Muscle of leg (tissue), 11 donors: Measurements from ENCODE around the gene FAM83E. TPM values are rescaled to one million over a fixed set of nuclear protein-coding genes. Genes with fewer than 3 reads are reported as not detected.
A peak's percentile ranks its signal among the peaks of the same experiment; 100 is the strongest.

Source experiments
- DNase-seq: peaks from one replicate; pipeline ENCODE4 v3.0.0; 2013
- H3K27ac ChIP-seq: one replicate; pipeline ENCODE4 v1.5.1; 2013; ENCODE audit warnings: mild to moderate bottlenecking, low read length, control low read depth
- H3K27me3 ChIP-seq: one replicate; pipeline ENCODE4 v1.6.1; 2013; ENCODE audit warnings: low read length; ENCODE audit not compliant: control insufficient read depth, insufficient read depth
- H3K36me3 ChIP-seq: one replicate; pipeline ENCODE4 v1.6.1; 2013; ENCODE audit warnings: low read length; ENCODE audit not compliant: control insufficient read depth, insufficient read depth
- H3K4me1 ChIP-seq: one replicate; pipeline ENCODE4 v1.6.1; 2013; ENCODE audit warnings: low read length; ENCODE audit not compliant: control insufficient read depth, insufficient read depth
- H3K4me3 ChIP-seq: one replicate; pipeline ENCODE4 v1.5.1; 2013; ENCODE audit warnings: low read length, control low read depth
- H3K9me3 ChIP-seq: replicated peaks from 2 replicates; pipeline ENCODE4 v1.6.1; 2013; ENCODE audit warnings: low read depth, low read length; ENCODE audit not compliant: control insufficient read depth
- WGBS: methylation state at CpG from one replicate; pipeline ENCODE4 v1.1.5; 2013; ENCODE audit warnings: missing lambda C conversion rate; ENCODE audit not compliant: insufficient coverage; 5-methylcytosine and 5-hydroxymethylcytosine counted together
- polyA plus RNA-seq, 8 donors: library from polyadenylated mRNA; unstranded; fragments of 120-200 nt; gene quantifications; one replicate each; pipeline versions ENCODE4 v1.2.1 to v1.2.3, GENCODE V29; 2013; ENCODE audit warnings: inconsistent platforms in 1 of 8, low replicate concordance in 1 of 8; ENCODE audit not compliant: insufficient read length in 8 of 8, insufficient read depth in 1 of 8
- total RNA-seq: library from RNA; stranded (reverse); fragments of 120-200 nt; gene quantifications from one replicate; pipeline ENCODE4 v1.2.4, GENCODE V29; 2013

Gene FAM83E
- total and polyA plus RNA-seq, 9 donors, result 0.11 to 1.2 (median 0.17) TPM; not detected in 1

DNA sequence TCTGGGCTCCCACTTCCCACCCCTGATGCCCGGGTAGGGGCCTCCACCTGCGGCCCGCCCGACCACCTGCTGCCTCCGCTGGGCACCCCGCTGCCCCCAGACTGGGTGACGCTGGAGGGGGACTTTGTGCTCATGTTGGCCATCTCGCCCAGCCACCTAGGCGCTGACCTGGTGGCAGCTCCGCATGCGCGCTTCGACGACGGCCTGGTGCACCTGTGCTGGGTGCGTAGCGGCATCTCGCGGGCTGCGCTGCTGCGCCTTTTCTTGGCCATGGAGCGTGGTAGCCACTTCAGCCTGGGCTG lies 14.4 kb upstream of the FAM83E start:
- peak overlapping the region; percentile 38 for H3K27ac ChIP-seq
- H3K4me3 ChIP-seq, result no peak overlapping the region
- no peaks in the 10 kb centered on the region for H3K9me3 ChIP-seq
- peaks cover 45% of the 10 kb centered on the region for H3K4me1 ChIP-seq
- peaks cover 31% of the 10 kb centered on the region for H3K36me3 ChIP-seq
- WGBS, result 76% methylated on average over 22 of the region's 22 CpGs
- no peaks in the 10 kb centered on the region for H3K27me3 ChIP-seq
- DNase-seq, result no peak

DNA sequence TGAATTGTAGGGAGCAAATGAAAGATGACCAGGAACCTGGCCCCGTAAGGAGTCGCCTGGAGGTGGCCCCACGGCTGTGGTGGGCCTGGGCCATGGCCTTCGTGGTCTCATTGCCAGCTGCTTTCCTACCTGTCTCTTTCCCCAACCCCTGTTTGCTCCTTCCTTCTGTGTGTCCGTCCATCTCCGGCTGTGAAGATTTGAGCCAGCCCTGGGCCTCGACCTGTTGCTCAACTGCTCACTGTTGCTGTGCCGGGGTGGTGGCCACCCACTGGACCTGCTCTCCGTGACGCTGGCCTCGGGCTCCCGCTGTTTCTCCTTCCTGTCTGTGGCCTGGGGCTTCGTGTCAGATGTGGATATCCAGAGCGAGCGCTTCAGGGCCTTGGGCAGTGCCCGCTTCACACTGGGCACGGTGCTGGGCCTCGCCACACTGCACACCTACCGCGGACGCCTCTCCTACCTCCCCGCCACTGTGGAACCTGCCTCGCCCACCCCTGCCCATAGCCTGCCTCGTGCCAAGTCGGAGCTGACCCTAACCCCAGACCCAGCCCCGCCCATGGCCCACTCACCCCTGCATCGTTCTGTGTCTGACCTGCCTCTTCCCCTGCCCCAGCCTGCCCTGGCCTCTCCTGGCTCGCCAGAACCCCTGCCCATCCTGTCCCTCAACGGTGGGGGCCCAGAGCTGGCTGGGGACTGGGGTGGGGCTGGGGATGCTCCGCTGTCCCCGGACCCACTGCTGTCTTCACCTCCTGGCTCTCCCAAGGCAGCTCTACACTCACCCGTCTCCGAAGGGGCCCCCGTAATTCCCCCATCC lies 13.8 kb upstream of the FAM83E start:
- H3K36me3 ChIP-seq, result peaks cover 31% of the 10 kb centered on the region
- no peak for DNase-seq
- WGBS, result 80% methylated on average over 25 of the region's 34 CpGs
- no peaks in the 10 kb centered on the region for H3K27me3 ChIP-seq
- peaks cover 41% of the 10 kb centered on the region for H3K4me1 ChIP-seq
- H3K4me3 ChIP-seq, result no peak overlapping the region
- no peaks in the 10 kb centered on the region for H3K9me3 ChIP-seq
- H3K27ac ChIP-seq, result no peak overlapping the region

DNA sequence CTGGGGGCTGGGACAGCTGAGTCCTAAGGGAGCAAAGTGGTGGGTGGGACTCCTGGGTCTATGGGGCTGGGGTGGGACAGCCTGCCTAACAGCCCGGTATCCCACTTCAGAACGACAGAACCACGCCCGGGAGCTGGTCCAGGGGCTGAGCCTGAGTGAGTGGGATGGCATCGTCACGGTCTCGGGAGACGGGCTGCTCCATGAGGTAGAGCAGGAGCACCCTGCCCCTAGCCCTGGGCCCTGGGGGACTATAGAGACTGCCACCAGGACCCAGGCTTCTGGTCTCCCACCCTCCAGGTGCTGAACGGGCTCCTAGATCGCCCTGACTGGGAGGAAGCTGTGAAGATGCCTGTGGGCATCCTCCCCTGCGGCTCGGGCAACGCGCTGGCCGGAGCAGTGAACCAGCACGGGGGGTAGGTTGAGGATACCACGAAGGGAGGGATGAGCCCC lies 13.0 kb upstream of the FAM83E start:
- Histone ChIP-seq H3K27me3 (no peaks in the 10 kb centered on the region), H3K4me3 (no peak overlapping the region), H3K9me3 (no peaks in the 10 kb centered on the region), H3K27ac (no peak overlapping the region), H3K36me3 (peaks cover 26% of the 10 kb centered on the region), H3K4me1 (peaks cover 41% of the 10 kb centered on the region)
- DNase-seq, result peak; percentile 24
- WGBS, result 81% methylated on average over 6 of the region's 17 CpGs

DNA sequence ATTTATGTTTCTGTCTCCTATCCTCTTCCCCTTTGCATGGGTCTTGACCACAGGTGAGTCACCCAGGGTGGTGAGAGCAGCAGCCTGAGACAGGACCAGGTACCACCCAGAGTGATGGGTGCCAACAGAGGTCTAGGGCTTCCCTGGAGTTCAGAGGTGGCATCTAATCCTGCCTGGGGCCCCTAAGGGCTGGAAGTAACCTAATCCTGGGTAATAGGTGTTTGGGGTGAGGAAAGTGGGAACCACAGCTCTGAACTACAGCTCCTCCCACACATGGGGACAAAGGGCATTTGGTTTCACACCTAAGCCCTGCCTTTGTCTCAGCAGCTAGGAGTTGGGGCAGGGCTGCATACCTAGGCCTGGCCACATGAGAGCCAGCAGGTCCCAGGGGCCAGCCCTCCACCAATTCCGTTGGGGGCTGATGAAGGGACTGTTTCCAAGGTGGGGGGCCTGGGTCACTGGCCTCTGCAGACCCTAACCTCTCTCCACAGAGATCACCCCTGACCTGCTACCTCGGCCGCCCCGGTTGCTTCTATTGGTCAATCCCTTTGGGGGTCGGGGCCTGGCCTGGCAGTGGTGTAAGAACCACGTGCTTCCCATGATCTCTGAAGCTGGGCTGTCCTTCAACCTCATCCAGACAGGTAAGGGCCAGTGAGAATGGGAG lies 12.5 kb upstream of the FAM83E start:
- no peaks in the 10 kb centered on the region for H3K27me3 ChIP-seq
- no peaks in the 10 kb centered on the region for H3K9me3 ChIP-seq
- H3K36me3 ChIP-seq, result peaks cover 23% of the 10 kb centered on the region
- no peak overlapping the region for H3K4me3 ChIP-seq
- peak; percentile 26 for DNase-seq
- peaks cover 43% of the 10 kb centered on the region for H3K4me1 ChIP-seq
- 56% methylated on average over 5 of the region's 6 CpGs for WGBS
- H3K27ac ChIP-seq, result no peak overlapping the region

DNA sequence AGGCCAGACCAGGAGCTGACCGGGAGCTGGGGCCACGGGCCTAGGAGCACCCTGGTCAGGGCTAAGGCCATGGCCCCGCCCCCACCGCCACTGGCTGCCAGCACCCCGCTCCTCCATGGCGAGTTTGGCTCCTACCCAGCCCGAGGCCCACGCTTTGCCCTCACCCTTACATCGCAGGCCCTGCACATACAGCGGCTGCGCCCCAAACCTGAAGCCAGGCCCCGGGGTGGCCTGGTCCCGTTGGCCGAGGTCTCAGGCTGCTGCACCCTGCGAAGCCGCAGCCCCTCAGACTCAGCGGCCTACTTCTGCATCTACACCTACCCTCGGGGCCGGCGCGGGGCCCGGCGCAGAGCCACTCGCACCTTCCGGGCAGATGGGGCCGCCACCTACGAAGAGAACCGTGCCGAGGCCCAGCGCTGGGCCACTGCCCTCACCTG lies 11.0 kb upstream of the FAM83E start:
- Histone ChIP-seq H3K4me1 (peaks cover 39% of the 10 kb centered on the region), H3K27me3 (no peaks in the 10 kb centered on the region), H3K27ac (no peak overlapping the region), H3K9me3 (no peaks in the 10 kb centered on the region), H3K4me3 (no peak overlapping the region), H3K36me3 (peaks cover 23% of the 10 kb centered on the region)
- peak; percentile 29 for DNase-seq
- WGBS, result 95% methylated on average over 28 of the region's 30 CpGs

DNA sequence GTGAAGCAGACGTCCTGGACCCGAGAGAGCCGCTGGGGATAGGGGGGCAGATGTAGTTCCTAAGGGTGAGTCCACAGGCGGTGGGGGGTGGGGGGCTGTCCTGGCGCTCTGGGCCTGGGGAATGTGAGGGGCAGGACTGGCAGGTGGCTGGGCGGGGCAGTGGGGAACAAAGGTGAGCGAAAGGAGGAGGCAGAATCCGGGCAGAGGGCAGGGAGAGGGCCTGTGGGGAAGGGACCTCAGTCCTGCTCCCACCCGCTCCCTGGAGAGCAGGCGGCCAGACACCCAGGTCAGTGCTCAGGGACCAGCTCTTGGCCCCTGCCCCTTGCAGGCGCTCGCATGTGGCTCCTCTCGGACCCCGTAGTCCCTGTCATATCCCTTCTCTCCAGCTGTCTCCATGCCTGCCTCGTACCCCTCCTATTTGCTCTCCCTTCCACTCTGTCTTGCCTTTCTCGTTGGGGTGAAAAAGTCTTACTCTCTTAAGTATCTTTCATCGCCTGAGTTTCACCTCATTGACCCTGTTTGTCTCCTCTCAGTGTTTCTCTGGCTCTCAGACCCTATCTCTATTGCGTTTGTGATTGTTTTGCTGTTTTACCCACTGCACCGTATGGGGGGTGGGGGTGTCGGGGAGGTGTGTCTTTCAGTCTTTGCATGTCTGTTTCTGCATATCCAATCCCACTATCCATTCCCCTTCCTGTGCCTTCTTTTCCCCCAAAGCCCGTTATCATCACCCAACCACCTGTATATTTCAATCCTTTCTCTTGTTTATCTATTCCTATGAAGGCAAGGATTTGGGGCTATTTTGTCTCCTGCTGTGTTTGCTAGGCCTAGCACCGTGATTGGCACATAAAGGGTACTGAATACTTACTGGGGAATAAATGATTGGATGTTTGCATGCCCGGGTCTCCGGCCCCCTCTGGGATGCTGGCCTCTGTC lies 10.2 kb upstream of the FAM83E start:
- H3K27ac ChIP-seq, result no peak overlapping the region
- H3K27me3 ChIP-seq, result no peaks in the 10 kb centered on the region
- H3K9me3 ChIP-seq, result no peaks in the 10 kb centered on the region
- WGBS, result 42% methylated on average over 17 of the region's 24 CpGs
- peak; percentile 9 for DNase-seq
- peaks cover 33% of the 10 kb centered on the region for H3K4me1 ChIP-seq
- H3K4me3 ChIP-seq, result peak overlapping the region; percentile 54
- H3K36me3 ChIP-seq, result peaks cover 29% of the 10 kb centered on the region

DNA sequence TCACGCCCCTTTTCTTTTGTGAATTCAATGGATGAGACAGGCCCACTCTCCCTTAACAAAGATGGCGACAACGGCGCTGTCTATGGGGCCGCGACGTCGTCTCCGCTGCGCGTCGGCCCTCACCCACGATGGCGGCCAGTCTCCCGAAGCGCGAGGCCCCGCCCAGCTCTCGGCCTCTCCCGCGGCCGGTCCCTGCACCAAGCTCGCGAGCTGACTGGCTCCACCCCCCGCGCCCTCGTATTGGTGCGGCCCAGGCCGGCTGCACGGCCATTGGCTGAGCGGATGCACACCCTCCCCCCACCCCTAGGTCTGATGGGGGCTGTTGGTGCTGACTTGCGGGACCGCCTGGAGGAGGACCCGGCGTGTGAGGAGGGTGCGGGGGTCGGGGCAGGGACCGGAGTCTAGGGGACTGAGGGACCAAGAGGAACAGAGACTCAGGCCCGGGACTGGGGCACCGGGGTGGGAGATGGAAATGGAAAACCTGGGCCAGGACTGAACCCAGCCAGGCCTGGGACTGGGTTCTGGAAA lies 9.3 kb upstream of the FAM83E start:
- under 1% methylated on average over 25 of the region's 40 CpGs for WGBS
- Histone ChIP-seq H3K9me3 (no peaks in the 10 kb centered on the region), H3K4me3 (peak overlapping the region; percentile 54), H3K4me1 (peaks cover 32% of the 10 kb centered on the region), H3K27me3 (no peaks in the 10 kb centered on the region), H3K27ac (peak overlapping the region; percentile 90), H3K36me3 (peaks cover 29% of the 10 kb centered on the region)
- peak; percentile 99 for DNase-seq

DNA sequence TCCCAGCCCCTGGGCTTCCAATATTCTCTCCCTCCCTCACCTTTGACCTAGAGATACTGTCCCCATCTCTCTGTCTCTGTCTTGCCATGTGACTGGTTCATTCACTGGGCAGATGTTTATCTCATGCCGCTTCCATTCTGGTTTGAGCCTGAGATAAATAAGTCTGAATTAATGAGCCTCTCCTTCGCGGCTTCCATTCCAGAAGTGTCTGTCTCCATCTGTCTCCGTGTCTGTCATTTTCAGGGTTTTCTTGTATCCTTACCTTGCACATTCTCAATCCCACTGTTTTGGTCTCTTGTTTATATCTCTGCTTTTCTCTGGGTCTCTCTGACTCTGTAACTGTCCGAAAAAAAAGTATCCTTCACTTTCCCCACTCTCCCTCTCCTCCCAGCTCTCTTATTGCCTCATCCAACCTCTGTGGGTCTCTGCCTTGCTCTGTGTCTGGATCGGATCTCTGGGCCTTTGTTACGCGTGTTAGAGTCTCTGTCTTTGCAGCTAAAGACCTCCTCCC lies 8.7 kb upstream of the FAM83E start:
- Histone ChIP-seq H3K27ac (peak overlapping the region; percentile 90), H3K27me3 (no peaks in the 10 kb centered on the region), H3K9me3 (no peaks in the 10 kb centered on the region), H3K4me1 (peaks cover 32% of the 10 kb centered on the region), H3K36me3 (peaks cover 29% of the 10 kb centered on the region), H3K4me3 (peak overlapping the region; percentile 30)
- WGBS, result 11% methylated on average over 7 of the region's 8 CpGs
- peak; percentile 31 for DNase-seq

DNA sequence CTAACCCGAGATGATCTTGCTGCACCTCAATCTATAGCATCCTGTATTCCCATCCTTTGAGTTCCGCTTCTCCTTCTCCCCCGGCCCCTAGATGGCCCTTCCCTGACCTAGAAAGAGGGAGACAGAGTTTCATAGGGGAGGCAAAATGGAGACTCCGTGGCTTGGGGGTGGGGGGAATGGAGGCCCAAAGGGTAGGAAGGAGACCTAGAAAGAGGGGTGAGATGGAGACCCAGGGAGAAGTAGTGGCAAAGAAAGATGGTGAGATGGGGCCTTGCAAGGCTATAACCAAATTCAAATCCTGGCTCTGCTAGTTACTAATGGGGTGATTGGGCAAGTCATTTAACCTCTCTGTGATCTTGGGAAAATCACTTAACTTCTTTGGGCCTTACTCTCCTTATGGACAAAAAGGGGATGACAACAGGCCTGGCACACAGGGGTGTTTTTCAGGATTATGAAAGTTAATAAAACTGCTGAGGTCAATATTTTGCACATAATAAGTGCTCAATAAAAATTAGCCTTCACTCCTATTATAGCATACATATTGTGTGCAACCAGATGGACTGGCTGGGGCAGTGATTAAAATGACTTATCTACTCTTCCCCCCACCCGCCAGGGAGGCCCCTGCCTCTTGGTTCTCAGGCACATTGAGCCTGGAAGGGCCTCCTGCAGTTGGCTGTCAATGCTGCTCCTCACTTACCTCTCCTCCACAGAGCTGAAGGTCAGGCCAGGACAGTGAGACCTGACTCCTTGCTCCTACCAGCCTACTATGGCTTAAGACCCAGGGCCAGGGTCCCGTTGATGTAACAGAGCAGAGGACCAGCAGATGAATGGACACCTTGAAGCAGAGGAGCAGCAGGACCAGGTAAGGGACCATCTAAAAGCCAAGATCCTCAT lies 5.1 kb upstream of the FAM83E start:
- WGBS, result 30% methylated on average over 3 of the region's 6 CpGs
- Histone ChIP-seq H3K27me3 (no peaks in the 10 kb centered on the region), H3K4me3 (peak overlapping the region; percentile 86), H3K27ac (peak overlapping the region; percentile 98), H3K36me3 (peaks cover 41% of the 10 kb centered on the region), H3K4me1 (peaks cover 53% of the 10 kb centered on the region), H3K9me3 (no peaks in the 10 kb centered on the region)
- peak; percentile 40 for DNase-seq
